ENCODE data around the gene CDC20B.

The CDC20B gene

GRCh38 chr5:55172937-55173686, at the start of gene CDC20B:
CDC20B (minus strand) TSS chr5:55173177; CDS start chr5:55173000, 177 bp downstream.
- DNase-seq (ENCODE audit: low spot score): peak; percentile 25

GRCh38 chr5:55222092-55222984, 49.4 kb upstream of the CDC20B start:
- no peak for DNase-seq (ENCODE audit: low spot score)

GRCh38 chr5:55220433-55221185, 47.6 kb upstream of the CDC20B start:
- DNase-seq (ENCODE audit: low spot score): no peak

- no peak for DNase-seq (ENCODE audit: low spot score)
Measured at GRCh38 chr5:55219770-55220169, 46.8 kb upstream of the CDC20B start.

- DNase-seq (ENCODE audit: low spot score): no peak
Measured at GRCh38 chr5:55218967-55219366, 46.0 kb upstream of the CDC20B start.

- DNase-seq (ENCODE audit: low spot score): no peak
Measured at GRCh38 chr5:55211184-55211874, 38.4 kb upstream of the CDC20B start.

- DNase-seq (ENCODE audit: low spot score): no peak
Measured at GRCh38 chr5:55205001-55205400, 32.0 kb upstream of the CDC20B start.

GRCh38 chr5:55191165-55191564, 18.2 kb upstream of the CDC20B start:
- no peak for DNase-seq (ENCODE audit: low spot score)

- no peak for DNase-seq (ENCODE audit: low spot score)
Measured at GRCh38 chr5:55188656-55189540, 15.9 kb upstream of the CDC20B start.

GRCh38 chr5:55187370-55187769, 14.4 kb upstream of the CDC20B start:
- no peak for DNase-seq (ENCODE audit: low spot score)

GRCh38 chr5:55180016-55180415, 7.0 kb upstream of the CDC20B start:
- no peak for DNase-seq (ENCODE audit: low spot score)

- DNase-seq (ENCODE audit: low spot score): no peak
Measured at GRCh38 chr5:55177078-55177477, 4.1 kb upstream of the CDC20B start.

- DNase-seq (ENCODE audit: low spot score): no peak
Measured at GRCh38 chr5:55176176-55176818, 3.3 kb upstream of the CDC20B start.

GRCh38 chr5:55175781-55176175, 2.8 kb upstream of the CDC20B start:
- no peak for DNase-seq (ENCODE audit: low spot score)

GRCh38 chr5:55173687-55174230, 782 bp upstream of the CDC20B start:
- no peak for DNase-seq (ENCODE audit: low spot score)

- DNase-seq (ENCODE audit: low spot score): peak; percentile 96
Measured at GRCh38 chr5:55172051-55172899, 702 bp downstream of the CDC20B start.

GRCh38 chr5:55171471-55171870, 1.5 kb downstream of the CDC20B start:
- DNase-seq (ENCODE audit: low spot score): no peak

- DNase-seq (ENCODE audit: low spot score): no peak
Measured at GRCh38 chr5:55162666-55163065, 10.3 kb downstream of the CDC20B start.
